SK-N-SH treated with all-trans-retinoic acid at 6 μM for 48 hours (cell line): ENCODE results near the gene PLPP7.

ENCODE experiments used
- ATAC-seq: fragments of 200-7000 bp; cut with Tn5 transposase; 3 replicates; pipeline ENCODE4 v1.9.1; 2020; ENCODE audit warnings: mild to moderate bottlenecking, moderate library complexity
- ARNTL ChIP-seq: fragments of 450-650 bp; formaldehyde crosslinking; IDR thresholded peaks from 2 replicates; pipeline ENCODE4 v1.5.0; 2020; ENCODE audit warnings: low read depth, mild to moderate bottlenecking, moderate library complexity, borderline replicate concordance
- BACH2 ChIP-seq: fragments of 250-450 bp; sonication (Bioruptor Pico); IDR thresholded peaks from 2 replicates; pipeline ENCODE4 v1.9.0; 2021; ENCODE audit warnings: mild to moderate bottlenecking, borderline replicate concordance
- CREB5 ChIP-seq: fragments of 250-450 bp; sonication (Bioruptor Pico); IDR thresholded peaks from 2 replicates; pipeline ENCODE4 v1.5.1; 2020; ENCODE audit warnings: low read depth, mild to moderate bottlenecking, moderate library complexity
- CSDC2 ChIP-seq: fragments of 250-450 bp; sonication (Bioruptor Pico); IDR thresholded peaks from 2 replicates; pipeline ENCODE4 v1.5.0; 2020; ENCODE audit warnings: mild to moderate bottlenecking, moderate library complexity
- CSRNP3 ChIP-seq: fragments of 250-450 bp; sonication (Bioruptor Pico); IDR thresholded peaks from 2 replicates; pipeline ENCODE4 v1.5.1; 2021; ENCODE audit warnings: mild to moderate bottlenecking, moderate library complexity
- ESRRG ChIP-seq: fragments of 250-450 bp; sonication (Bioruptor Pico); IDR thresholded peaks from 2 replicates; pipeline ENCODE4 v1.6.1; 2021; ENCODE audit warnings: mild to moderate bottlenecking
- GLIS3 ChIP-seq: fragments of 250-450 bp; sonication (Bioruptor Pico); IDR thresholded peaks from 2 replicates; pipeline ENCODE4 v1.5.0; 2020; ENCODE audit warnings: mild to moderate bottlenecking, moderate library complexity
- ISL1 ChIP-seq: fragments of 250-450 bp; sonication (Bioruptor Pico); IDR thresholded peaks from 2 replicates; pipeline ENCODE4 v2.1.2; 2022; ENCODE audit warnings: mild to moderate bottlenecking, moderate library complexity
- OSR1 ChIP-seq: fragments of 250-450 bp; sonication (Bioruptor Pico); IDR thresholded peaks from 2 replicates; pipeline ENCODE4 v1.8.0; 2022; ENCODE audit warnings: moderate library complexity, mild to moderate bottlenecking, inconsistent platforms
- PATZ1 ChIP-seq: fragments of 250-450 bp; sonication (Bioruptor Pico); IDR thresholded peaks from 2 replicates; pipeline ENCODE4 v1.8.0; 2020; ENCODE audit warnings: mild to moderate bottlenecking, moderate library complexity, borderline replicate concordance
- POU6F1 ChIP-seq: fragments of 250-450 bp; sonication (Bioruptor Pico); IDR thresholded peaks from 2 replicates; pipeline ENCODE4 v1.8.0; 2021; ENCODE audit warnings: low read depth, mild to moderate bottlenecking, moderate library complexity, borderline replicate concordance
- PPARA ChIP-seq: fragments of 250-450 bp; sonication (Bioruptor Pico); IDR thresholded peaks from 2 replicates; pipeline ENCODE4 v1.5.0; 2020; ENCODE audit warnings: mild to moderate bottlenecking, borderline replicate concordance
- RARB ChIP-seq: fragments of 250-450 bp; sonication (Bioruptor Pico); IDR thresholded peaks from 2 replicates; pipeline ENCODE4 v1.8.0; 2021; ENCODE audit warnings: mild to moderate bottlenecking, moderate library complexity
- SNAI2 ChIP-seq: fragments of 250-450 bp; sonication (Bioruptor Pico); IDR thresholded peaks from 2 replicates; pipeline ENCODE4 v1.5.0; 2020; ENCODE audit warnings: mild to moderate bottlenecking, moderate library complexity
- TCF4 ChIP-seq: fragments of 250-450 bp; sonication (Bioruptor Pico); IDR thresholded peaks from 2 replicates; pipeline ENCODE4 v1.8.0; 2021; ENCODE audit warnings: mild to moderate bottlenecking, moderate library complexity, borderline replicate concordance
- TOX ChIP-seq: fragments of 250-450 bp; sonication (Bioruptor Pico); IDR thresholded peaks from 2 replicates; pipeline ENCODE4 v1.8.0; 2021; ENCODE audit warnings: mild to moderate bottlenecking, moderate library complexity, borderline replicate concordance
- TSHZ2 ChIP-seq: fragments of 250-450 bp; sonication (Bioruptor Pico); IDR thresholded peaks from 2 replicates; pipeline ENCODE4 v1.5.0; 2020; ENCODE audit warnings: mild to moderate bottlenecking, moderate library complexity
- ZC3H10 ChIP-seq: fragments of 250-450 bp; sonication (Bioruptor Pico); IDR thresholded peaks from 2 replicates; pipeline ENCODE4 v1.5.1; 2021; ENCODE audit warnings: mild to moderate bottlenecking, moderate library complexity
- ZFP3 ChIP-seq: fragments of 250-450 bp; sonication (Bioruptor Pico); IDR thresholded peaks from 2 replicates; pipeline ENCODE4 v1.5.0; 2020; ENCODE audit warnings: mild to moderate bottlenecking, moderate library complexity
- ZFP30 ChIP-seq: fragments of 450-650 bp; formaldehyde crosslinking; IDR thresholded peaks from 2 replicates; pipeline ENCODE4 v1.5.0; 2022; ENCODE audit warnings: mild to moderate bottlenecking, moderate library complexity
- ZNF70 ChIP-seq: fragments of 450-650 bp; formaldehyde crosslinking; IDR thresholded peaks from 2 replicates; pipeline ENCODE4 v1.5.0; 2020; ENCODE audit warnings: mild to moderate bottlenecking, moderate library complexity
- ZNF8 ChIP-seq: fragments of 450-650 bp; formaldehyde crosslinking; IDR thresholded peaks from 2 replicates; pipeline ENCODE4 v1.5.0; 2020; ENCODE audit warnings: mild to moderate bottlenecking, moderate library complexity

PLPP7 gene

GRCh38 chr9:131306397-131307004 lies 17.0 kb downstream of the PLPP7 start:
- ATAC-seq, result no peak
- TF ChIP-seq ZNF70 (CRISPR knock-in tag), result no peak
- no peak for TF ChIP-seq BACH2 (CRISPR knock-in tag)
- TF ChIP-seq OSR1, result no peak
- TF ChIP-seq ZFP3 (CRISPR knock-in tag), result no peak
- no peak for TF ChIP-seq RARB
- no peak for TF ChIP-seq ARNTL (CRISPR knock-in tag)
- no peak for TF ChIP-seq PATZ1 (CRISPR knock-in tag)
- TF ChIP-seq PPARA (CRISPR knock-in tag), result no peak
- no peak for TF ChIP-seq CSDC2 (CRISPR knock-in tag)
- no peak for TF ChIP-seq CREB5
- no peak for TF ChIP-seq GLIS3
- TF ChIP-seq ISL1 (CRISPR knock-in tag), result no peak
- no peak for TF ChIP-seq POU6F1
- TF ChIP-seq ZNF8 (CRISPR knock-in tag), result no peak
- TF ChIP-seq ZFP30 (CRISPR knock-in tag), result no peak

- ATAC-seq, result no peak
- TF ChIP-seq PPARA (CRISPR knock-in tag) (no peak), CSRNP3 (CRISPR knock-in tag) (no peak), CSDC2 (CRISPR knock-in tag) (no peak), ISL1 (CRISPR knock-in tag) (no peak), SNAI2 (CRISPR knock-in tag) (no peak), POU6F1 (no peak), ZC3H10 (CRISPR knock-in tag) (no peak)
Observed at GRCh38 chr9:131307974-131308373, 18.5 kb downstream of the PLPP7 start.

GRCh38 chr9:131308452-131308851 lies 18.9 kb downstream of the PLPP7 start:
- ATAC-seq, result no peak
- no peak for TF ChIP-seq GLIS3
- TF ChIP-seq BACH2 (CRISPR knock-in tag), result no peak

GRCh38 chr9:131308906-131309529 lies 19.5 kb downstream of the PLPP7 start:
- no peak for ATAC-seq
- TF ChIP-seq ESRRG (CRISPR knock-in tag) (no peak), BACH2 (CRISPR knock-in tag) (no peak), GLIS3 (no peak), ZNF8 (CRISPR knock-in tag) (no peak), ARNTL (CRISPR knock-in tag) (no peak), PPARA (CRISPR knock-in tag) (no peak), OSR1 (no peak), CSRNP3 (CRISPR knock-in tag) (no peak), ZFP30 (CRISPR knock-in tag) (no peak), CSDC2 (CRISPR knock-in tag) (no peak), SNAI2 (CRISPR knock-in tag) (no peak), RARB (no peak), TCF4 (CRISPR knock-in tag) (no peak), TSHZ2 (CRISPR knock-in tag) (no peak), TOX (no peak), ZC3H10 (CRISPR knock-in tag) (no peak), ISL1 (CRISPR knock-in tag) (no peak)
